ENCODE data around the gene P4HA2.

DNA sequence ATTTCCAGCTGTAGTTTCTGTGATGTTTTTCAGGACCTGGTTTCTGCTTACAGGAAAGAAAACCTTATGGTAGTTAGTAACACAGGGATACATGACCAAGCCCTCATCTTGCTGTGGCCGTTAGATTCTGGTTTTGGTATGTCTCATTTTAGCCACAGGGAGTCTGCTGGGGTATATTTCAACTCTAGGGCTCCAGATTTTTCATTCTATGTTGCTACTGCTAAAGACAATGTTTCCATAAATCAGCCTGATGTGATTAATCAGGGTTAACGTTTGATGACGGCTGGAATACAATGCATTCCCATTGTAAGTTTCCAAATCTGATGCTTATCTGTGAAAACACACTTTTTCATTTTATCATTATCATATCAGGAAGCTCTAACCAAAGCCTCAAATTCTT is 48.2 kb downstream of the P4HA2 start:
- TF ChIP-seq, protein P1, sequence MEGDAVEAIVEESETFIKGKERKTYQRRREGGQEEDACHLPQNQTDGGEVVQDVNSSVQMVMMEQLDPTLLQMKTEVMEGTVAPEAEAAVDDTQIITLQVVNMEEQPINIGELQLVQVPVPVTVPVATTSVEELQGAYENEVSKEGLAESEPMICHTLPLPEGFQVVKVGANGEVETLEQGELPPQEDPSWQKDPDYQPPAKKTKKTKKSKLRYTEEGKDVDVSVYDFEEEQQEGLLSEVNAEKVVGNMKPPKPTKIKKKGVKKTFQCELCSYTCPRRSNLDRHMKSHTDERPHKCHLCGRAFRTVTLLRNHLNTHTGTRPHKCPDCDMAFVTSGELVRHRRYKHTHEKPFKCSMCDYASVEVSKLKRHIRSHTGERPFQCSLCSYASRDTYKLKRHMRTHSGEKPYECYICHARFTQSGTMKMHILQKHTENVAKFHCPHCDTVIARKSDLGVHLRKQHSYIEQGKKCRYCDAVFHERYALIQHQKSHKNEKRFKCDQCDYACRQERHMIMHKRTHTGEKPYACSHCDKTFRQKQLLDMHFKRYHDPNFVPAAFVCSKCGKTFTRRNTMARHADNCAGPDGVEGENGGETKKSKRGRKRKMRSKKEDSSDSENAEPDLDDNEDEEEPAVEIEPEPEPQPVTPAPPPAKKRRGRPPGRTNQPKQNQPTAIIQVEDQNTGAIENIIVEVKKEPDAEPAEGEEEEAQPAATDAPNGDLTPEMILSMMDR (IDR thresholded peaks at IDR 0.05 in 8 of 11, conservative IDR thresholded peaks at IDR 0.05 in 3 of 11): no peak
- no peak for TF ChIP-seq POLR2A (IDR thresholded peaks at IDR 0.05)
